B cell (primary cell): ENCODE data around the gene LRRC61.

Source experiments
- CTCF ChIP-seq: fragments of 200-600 bp; IDR thresholded peaks from one replicate; pipeline ENCODE4 v1.8.0; 2022; ENCODE audit warnings: antibody characterized with exemption, mild to moderate bottlenecking
- EZH2 ChIP-seq: IDR thresholded peaks from 2 replicates; pipeline ENCODE4 v1.6.1; 2012; ENCODE audit warnings: borderline replicate concordance, low read depth, mild to moderate bottlenecking, moderate library complexity, low read length; ENCODE audit not compliant: insufficient read depth, poor library complexity, severe bottlenecking

GRCh38 chr7:150380463-150380862 is 57.3 kb downstream of the LRRC61 start:
- TF ChIP-seq CTCF (no peak), EZH2 (no peak)
